GM21360 (cell line): ENCODE measurements around the gene HTR1E.
"Not testable (repeated sequence)": the region's sequence is repeated elsewhere in the genome, so short reads cannot be mapped to it uniquely, and the experiment has no call there.

Source experiments
- ATAC-seq: cut with Tn5 transposase; IDR thresholded peaks from one replicate; pipeline ENCODE4 v1.9.1; 2021; ENCODE audit warnings: mild to moderate bottlenecking, moderate library complexity; ENCODE audit not compliant: unreplicated experiment

HTR1E gene

DNA sequence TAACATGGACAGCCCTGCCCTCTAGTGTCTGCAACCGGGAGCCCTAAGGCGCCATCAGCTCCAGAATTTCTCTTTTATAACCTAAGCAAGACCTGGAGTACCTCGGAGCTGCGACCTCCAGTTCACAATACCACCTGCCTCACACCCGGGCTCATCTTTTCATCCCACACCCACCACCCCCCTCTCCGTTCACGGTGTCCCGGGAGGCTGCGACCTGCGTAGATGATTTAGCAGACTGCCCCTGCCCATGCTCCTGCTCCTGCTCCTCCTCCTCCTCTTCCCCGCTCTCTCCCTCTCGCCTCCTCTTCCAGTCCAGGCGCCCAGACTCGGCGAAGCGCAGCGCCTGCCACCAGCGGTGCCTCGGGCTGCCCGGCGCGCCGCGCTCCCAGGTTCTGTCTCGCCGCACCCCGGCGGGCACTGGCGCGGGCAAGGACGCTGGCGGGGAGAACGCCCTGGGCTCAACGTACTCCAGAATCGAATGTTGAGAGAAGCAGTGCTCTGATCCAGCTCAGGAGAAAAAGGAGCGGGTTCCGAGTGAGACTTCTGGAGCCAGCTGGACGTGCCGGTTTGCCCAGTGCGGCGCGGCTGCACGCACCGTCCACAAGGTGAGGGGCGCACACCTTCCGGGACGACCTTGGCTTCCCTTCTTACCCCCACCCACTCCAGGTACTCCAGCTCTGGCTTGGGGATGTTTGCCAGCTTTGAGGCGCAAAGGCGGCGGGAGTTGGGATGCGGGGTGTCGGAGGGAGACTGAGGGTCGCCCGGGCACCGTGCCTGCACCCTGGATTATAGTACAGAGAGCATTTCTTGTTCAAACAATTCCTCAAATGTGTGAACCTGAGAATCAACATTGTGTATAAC is at the start of gene HTR1E:
TSS of gene HTR1E (plus strand) at position 310 of the 861 bp plus-strand sequence. CDS start 77,807 bp downstream, outside the sequence.
- peak; percentile 80 for ATAC-seq

GRCh38 chr6:86888301-86888700 is 49.0 kb upstream of the HTR1E start:
- no peak for ATAC-seq

GRCh38 chr6:86897265-86897664 is 40.1 kb upstream of the HTR1E start:
- ATAC-seq, result not testable (repeated sequence)

GRCh38 chr6:86913795-86914194 is 23.5 kb upstream of the HTR1E start:
- no peak for ATAC-seq

- ATAC-seq, result no peak
Measured at GRCh38 chr6:86916393-86916792, 20.9 kb upstream of the HTR1E start.

GRCh38 chr6:86927138-86927537 is 10.2 kb upstream of the HTR1E start:
- not testable (repeated sequence) for ATAC-seq

- not testable (repeated sequence) for ATAC-seq
Measured at GRCh38 chr6:86927859-86928258, 9.5 kb upstream of the HTR1E start.

GRCh38 chr6:86934365-86934764 is 3.0 kb upstream of the HTR1E start:
- no peak for ATAC-seq

- peak; percentile 18 for ATAC-seq
Measured at GRCh38 chr6:86936834-86937218, 502 bp upstream of the HTR1E start.

DNA sequence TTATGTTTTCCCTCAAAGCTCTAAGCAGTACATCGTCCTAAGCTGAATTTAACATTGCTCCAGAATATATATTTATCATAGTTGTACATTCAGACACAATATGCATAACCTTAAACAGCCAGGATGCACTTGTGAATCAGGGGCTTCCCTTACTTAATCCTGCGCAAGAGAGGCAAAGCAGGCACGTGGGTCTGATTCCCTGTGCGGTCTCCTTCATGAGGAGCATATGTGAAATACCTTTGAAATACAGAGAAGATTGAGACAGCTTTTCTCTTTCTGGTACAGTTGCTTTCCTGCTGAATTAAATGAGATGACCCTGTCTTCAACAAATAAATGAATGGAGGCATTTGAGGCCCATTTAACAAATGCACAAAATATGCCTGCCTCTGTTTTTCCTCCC is 1.5 kb downstream of the HTR1E start:
- ATAC-seq, result no peak

GRCh38 chr6:86941461-86941860 is 4.1 kb downstream of the HTR1E start:
- ATAC-seq, result no peak

GRCh38 chr6:86942769-86943516 is 5.6 kb downstream of the HTR1E start:
- no peak for ATAC-seq

DNA sequence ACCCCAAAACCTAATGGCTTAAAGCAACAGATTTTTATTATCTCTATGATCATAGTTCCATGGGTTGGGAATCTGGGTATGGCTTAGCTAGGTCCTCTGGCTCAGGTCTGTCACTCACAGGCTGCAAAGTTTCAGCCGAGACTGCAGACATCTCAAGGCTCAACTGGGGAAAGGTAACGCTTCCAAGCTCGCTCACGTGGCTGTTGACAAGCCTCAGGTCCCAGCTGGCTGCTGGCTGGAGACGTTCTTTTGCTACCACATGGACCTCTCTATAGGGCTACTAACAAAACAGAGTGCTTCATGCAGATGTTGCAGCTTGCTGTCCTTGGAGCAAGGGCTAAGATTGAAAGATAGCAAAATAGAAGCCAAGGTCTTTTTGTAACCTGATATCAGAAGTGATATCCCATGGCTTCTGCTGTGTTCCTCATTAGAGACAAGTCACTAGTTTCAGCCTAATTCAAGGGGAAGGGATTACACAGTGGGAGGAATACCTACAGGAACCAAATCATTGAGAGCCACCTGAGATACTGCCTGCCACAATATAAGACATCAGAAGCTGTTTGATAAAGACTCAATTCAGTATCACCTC is 6.6 kb downstream of the HTR1E start:
- no peak for ATAC-seq

DNA sequence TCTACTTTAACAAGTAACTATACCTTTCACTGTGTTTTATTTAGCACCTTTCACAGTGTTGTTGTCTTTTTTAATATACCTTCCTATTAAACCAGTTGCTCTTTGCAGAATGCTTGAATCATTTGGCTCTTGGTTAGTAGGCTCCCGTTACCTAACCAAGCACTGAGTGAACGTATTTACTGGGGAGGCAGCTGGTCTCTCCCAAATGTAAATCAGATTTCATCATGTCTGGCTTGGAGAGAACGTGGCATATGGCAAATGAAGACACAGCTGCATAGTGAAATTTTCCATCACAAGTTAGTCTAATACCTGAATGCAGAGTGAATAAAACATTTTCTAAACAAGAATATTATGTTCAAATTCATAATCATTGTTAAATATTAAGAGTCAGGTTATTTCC is 12.4 kb downstream of the HTR1E start:
- no peak for ATAC-seq

- ATAC-seq, result no peak
Measured at GRCh38 chr6:86952991-86953390, 15.7 kb downstream of the HTR1E start.

GRCh38 chr6:86959656-86960055 is 22.3 kb downstream of the HTR1E start:
- no peak for ATAC-seq

DNA sequence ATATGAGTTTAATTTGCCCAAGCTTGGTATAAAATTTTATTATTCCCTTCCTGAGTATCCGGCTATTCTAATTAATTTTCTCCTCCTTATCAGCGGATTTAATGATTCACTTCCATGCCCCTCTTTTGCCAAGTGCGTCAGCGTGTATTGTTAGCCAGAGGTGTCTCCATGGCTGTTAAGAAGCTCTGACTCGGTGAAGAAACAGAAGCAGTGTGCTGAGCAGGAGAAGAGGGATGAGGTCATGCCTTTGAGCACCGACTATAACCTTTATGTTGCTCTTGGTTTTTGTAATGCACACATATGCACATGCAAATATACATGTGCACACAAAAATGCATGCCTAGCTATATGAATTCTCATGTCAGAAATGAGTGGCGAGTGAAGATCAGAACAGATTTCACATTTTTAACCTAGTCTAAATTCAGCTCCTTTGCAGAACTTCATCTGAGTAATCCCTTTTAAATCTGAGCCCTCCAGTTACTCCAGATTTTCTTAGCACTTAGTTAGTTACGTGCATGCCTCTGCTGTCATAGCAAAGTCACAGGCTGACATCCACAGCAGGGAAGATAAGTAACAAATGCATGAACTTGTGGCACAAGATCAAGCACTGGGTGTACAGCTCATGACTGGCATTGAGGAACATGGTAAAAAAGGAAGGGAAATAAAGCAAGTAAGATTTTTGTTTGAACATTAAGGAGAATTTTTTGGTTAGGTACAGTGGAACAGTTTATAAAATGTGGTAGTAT is 24.3 kb downstream of the HTR1E start:
- no peak for ATAC-seq

GRCh38 chr6:86963352-86963751 is 26.0 kb downstream of the HTR1E start:
- ATAC-seq, result no peak

- no peak for ATAC-seq
Measured at GRCh38 chr6:86964029-86964579, 26.8 kb downstream of the HTR1E start.

- no peak for ATAC-seq
Measured at GRCh38 chr6:86966271-86966670, 28.9 kb downstream of the HTR1E start.

- ATAC-seq, result no peak
Measured at GRCh38 chr6:86969573-86969972, 32.2 kb downstream of the HTR1E start.
